ENCODE data around the gene GLI2.

Gene GLI2

GRCh38 chr2:120715353-120715752, 20.3 kb upstream of the GLI2 start:
- DNase-seq, result no peak

- DNase-seq, result no peak
These were observed 19.7 kb upstream of the GLI2 start for GRCh38 chr2:120715941-120716340.

GRCh38 chr2:120716641-120717585, 18.8 kb upstream of the GLI2 start:
- DNase-seq, result no peak

- DNase-seq, result no peak
These were observed 16.2 kb upstream of the GLI2 start for GRCh38 chr2:120719491-120719890.

DNA sequence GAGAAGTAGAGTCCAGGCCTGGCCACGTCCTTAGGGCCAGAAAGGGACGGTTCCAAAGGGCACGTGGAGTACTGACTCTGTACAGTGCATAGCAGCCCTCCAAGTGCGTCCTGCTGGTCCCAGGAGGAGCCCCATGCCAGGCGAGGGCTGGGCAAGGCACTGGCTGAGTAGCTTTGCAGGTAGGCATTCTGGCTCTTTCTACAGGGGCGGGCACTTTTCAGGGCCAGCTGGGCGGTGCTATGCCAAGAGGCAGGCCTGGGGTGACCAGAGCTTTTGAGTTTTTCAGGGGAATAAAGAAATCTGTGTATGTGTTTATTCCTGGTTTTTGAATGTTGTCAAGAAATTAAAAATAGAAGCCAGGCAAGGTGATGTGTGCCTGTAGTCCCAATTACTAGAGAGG, 15.4 kb upstream of the GLI2 start:
- DNase-seq, result no peak

- no peak for DNase-seq
These were observed 14.8 kb upstream of the GLI2 start for GRCh38 chr2:120720746-120721375.

DNA sequence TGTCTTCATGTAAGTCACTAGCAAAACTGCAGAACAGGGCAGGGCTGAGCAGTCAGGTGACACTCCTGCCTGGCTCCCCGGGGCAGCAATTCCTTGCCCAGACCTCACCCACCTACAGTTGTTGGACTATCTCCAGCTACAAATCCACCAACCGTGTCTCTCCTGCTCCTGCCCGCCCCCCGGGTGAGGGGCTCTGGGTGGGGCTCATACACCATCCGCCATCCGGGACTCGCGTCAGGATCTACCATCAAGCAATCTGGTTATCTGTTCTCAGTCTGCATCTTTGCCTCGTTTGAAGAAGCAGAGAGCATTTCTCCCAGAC, 13.5 kb upstream of the GLI2 start:
- DNase-seq, result no peak

- DNase-seq, result no peak
These were observed 12.9 kb upstream of the GLI2 start for GRCh38 chr2:120722568-120723421.

DNA sequence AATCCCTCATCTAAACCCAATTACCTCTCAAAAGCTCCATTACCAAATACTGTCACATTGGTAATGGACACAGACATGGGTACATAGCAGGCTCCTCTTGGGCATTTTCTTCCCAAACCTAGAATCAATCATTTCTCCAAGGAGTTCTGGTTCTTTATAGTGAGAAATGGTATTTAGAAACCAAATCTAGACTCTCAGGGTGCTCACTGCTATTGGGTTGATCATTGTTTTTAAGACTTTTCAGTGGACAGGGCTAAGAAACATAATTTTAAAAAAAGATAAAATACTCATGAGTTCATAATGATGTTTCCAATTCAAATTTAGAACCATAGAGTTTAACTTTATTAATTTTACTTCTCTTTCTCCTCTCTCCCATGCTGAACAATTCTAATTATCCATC, 9.4 kb upstream of the GLI2 start:
- no peak for DNase-seq

DNA sequence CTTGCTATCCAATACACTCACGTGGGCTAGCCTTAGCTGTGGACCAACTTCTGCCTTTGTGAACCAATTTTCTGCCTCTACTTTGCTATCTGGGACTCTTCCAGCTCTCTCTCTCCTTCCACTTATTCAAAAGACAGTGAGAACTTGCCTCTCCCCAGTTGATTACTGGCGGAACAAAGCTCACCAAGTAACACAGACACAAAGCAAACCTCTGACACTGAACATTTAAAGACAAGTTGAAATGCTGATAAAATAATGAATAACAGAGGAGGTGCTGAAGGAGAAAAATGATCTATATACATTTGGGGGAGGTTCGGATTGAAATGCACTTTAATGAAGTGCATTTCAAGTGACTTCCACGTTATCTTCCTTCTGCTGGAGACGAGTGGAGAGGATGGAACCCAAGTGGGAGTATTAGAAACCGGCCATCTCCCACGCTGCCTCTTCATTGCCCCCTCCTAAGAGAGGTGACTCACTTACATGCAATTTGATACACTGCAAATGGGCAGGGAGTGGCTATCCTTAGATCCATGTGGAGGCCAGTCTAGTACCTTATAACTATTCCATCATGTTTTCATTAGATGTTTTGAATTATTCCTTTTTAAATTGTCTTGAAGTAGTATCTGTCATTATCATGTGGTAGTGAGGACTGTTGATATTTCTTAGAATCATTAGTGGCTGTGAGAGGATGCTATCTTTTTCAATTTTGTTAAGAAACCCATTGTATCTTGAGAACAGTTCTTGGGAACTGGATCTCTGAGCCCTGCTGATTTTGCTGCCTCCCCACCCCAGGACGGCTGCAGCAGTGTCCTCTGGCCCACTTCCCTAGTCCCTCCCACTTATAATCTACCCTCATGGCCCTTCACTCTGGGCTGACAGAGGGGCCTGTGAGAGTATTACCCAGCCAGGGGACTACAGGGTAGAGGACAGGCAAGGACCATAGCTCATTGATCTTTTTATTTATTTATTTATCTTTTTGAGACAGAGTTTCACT, 6.0 kb upstream of the GLI2 start:
- DNase-seq, result no peak

GRCh38 chr2:120731175-120731574, 4.5 kb upstream of the GLI2 start:
- DNase-seq, result no peak

- DNase-seq, result peak; percentile 58
These were observed 3.0 kb upstream of the GLI2 start for GRCh38 chr2:120732506-120733237.

GRCh38 chr2:120733238-120733932, 2.3 kb upstream of the GLI2 start:
- no peak for DNase-seq

DNA sequence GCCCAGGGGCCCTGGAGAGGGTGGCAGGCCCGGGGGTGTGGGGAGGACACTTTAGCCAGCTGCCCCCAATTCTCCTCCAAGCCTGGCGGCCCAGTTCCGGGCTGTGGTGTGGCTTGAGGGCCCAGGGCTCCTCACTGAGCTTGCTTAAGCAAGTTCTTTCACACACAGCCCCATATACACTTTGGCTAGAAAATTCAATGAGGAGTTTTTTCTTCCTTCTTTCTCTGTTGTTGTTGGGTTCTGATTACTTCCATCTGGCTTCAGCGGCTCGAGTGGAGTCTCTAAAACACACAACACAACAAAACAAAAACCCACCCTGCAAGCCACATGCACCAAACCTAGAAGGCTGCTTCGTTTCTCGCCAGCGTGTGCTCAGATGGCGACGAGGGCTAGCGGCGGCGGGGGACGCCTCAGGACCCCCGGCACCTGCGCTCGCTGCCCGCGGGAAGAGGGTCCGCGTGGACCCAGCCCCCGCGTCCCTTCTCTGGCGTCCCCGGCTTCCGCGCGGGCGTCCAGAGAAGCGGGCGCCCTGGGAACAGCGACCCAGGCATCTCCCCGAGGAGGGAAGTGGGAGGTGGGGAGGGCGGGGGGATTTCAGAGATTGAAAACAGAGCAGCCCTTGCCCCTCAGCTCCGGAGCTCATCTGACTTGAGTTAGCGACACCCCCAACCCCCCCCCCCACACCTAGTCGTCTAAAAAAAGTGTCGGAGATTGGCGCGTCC, 577 bp upstream of the GLI2 start:
- no peak for DNase-seq

- DNase-seq, result no peak
These were observed 545 bp downstream of the GLI2 start for GRCh38 chr2:120736202-120736623.

DNA sequence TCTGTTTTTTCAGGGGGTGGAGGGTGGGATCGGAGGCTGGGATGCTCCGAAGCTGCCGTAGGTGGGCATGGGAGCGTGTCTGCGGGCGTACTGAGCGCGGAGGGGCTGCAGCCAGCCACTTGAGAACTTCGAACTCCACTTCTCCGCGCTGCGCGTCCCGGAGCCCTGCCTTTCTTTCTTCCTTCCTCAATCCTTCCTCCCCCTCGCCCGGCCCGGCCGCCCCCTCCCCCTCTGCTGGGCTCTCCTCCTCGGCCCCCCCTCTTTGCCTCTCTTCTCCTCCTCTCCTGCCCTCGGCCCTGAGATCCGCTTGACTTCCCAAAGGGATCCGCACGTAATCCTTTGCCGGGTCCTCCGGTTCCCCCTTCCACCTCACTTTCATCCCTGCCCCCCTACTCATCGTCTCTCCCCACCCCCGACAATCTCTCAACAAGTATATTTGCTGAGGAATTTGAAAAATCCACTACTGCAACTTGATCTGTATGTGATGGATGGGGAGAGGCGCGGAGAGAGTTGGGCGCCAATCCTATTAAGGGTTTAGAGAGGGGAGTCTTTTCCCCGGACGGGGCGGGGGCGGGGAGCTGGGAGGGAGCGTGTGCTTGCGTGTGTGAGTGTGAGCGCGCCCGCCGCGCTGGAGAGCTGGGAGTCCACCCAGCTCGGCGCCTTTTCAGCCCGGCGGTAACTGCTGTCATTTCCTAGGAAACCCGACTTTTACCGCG, 1.1 kb downstream of the GLI2 start:
- peak; percentile 29 for DNase-seq

GRCh38 chr2:120737340-120738101, 1.9 kb downstream of the GLI2 start:
- no peak for DNase-seq

DNA sequence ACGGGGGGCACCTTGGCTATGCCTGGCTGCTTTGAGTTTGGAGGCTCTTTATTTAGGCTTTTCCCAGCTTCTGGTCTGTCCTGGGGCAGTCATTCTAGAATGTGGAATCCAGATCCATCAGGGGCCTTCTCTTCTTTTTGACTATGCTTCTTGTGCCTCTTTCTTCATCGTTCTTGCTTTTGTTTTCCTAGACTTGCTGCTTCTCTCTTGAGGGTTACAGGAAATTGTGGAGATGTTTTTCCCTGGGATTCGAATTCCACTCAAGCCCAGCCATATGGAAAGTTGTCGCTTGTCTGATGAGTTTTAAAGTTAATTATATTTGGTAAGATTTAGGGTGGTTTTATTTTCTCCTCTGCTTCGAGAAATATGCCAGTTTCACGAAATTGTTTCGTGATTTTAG, 2.4 kb downstream of the GLI2 start:
- DNase-seq, result no peak
